NCI-H2196 treated with DMSO at 0.1 percent for 48 hours (cell line): ENCODE results near the gene CEP83.
"Not testable (repeated sequence)": the region's sequence is repeated elsewhere in the genome, so short reads cannot be mapped to it uniquely, and the experiment has no call there.

Experiments
- DNase-seq: peaks from one replicate; lab custom pipeline; 2025; ENCODE audit not compliant: unreplicated experiment; lab: John Stamatoyannopoulos, UW

The CEP83 gene, protein sequence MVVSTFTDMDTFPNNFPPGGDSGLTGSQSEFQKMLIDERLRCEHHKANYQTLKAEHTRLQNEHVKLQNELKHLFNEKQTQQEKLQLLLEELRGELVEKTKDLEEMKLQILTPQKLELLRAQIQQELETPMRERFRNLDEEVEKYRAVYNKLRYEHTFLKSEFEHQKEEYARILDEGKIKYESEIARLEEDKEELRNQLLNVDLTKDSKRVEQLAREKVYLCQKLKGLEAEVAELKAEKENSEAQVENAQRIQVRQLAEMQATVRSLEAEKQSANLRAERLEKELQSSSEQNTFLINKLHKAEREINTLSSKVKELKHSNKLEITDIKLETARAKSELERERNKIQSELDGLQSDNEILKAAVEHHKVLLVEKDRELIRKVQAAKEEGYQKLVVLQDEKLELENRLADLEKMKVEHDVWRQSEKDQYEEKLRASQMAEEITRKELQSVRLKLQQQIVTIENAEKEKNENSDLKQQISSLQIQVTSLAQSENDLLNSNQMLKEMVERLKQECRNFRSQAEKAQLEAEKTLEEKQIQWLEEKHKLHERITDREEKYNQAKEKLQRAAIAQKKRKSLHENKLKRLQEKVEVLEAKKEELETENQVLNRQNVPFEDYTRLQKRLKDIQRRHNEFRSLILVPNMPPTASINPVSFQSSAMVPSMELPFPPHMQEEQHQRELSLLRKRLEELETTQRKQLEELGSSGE

GRCh38 chr12:94459728-94460615 lies at the start of gene CEP83:
Gene CEP83 (minus strand): TSS chr12:94459867. CDS start chr12:94412490, 47,377 bp downstream.
- peak; percentile 82 for DNase-seq

- DNase-seq, result no peak
Observed at GRCh38 chr12:94509317-94509716, 49.6 kb upstream of the CEP83 start.

DNA sequence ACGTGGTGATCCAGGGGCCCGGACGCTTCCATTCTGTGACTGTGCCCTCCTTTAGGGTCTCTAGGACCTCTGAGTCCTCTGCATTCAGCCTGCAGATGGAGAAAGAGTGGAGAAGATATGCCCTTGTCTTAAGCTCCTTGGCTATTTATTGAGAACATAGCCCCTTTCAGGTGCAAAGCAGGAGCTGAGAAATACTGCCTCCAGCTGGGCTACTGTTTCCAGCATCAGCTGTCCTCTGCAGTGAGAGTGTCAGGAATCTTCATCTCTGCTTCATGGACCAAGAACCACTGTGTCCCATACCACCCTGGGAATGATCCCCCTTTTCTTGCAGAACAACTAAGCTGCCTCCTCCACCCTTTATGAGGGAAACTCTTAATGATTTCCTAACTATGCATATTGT lies 47.8 kb upstream of the CEP83 start:
- no peak for DNase-seq

DNA sequence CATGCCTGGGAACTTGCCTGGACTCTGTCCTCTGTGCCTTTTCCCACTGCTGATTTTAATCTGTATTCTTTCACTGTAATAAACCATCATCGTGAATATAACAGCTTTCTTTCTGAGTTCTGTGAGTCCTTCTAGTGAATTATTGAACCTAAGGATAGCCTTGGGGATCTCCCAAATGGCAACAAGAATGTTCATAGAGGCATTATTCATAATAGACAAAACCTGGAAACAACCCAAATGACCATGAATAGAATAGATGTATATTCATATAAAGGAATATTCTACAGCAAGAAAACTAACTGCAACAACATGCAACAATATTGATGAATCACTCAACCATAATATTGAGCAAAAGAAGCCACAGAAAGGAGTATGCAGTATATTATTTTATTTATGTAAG lies 44.7 kb upstream of the CEP83 start:
- no peak for DNase-seq

- DNase-seq, result no peak
Observed at GRCh38 chr12:94503619-94504018, 44.0 kb upstream of the CEP83 start.

DNA sequence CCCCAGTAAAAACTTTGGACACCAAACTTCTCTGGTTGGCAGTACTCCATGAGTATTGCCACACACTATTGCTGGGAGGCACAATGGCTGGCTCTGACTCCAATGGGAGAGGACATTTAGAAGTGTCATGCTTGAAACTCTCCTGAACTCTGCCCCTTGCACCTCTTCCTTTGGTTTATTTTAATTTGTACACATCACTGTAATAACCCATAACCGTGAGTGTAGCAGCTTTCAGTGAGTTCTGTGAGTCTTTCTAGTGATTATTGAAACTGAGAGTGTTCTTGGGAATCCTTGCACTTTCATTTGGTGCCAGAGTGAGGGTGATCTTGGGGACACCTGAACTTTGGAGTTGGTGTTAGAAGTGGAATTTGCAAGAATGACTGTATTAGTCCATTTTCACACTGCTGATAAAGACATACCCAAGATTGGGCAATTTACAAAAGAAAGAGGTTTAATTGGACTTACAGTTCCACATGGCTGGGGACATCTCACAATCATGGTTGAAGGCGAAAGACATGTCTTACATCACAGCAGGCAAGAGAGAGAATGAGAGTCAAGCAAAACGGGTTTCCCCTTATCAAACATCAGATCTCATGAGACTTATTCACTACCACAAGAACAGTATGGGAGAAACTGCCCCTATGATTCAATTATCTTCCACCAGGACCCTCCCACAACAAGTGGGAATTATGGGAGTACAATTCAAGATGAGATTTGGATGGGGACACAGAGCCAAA lies 41.3 kb upstream of the CEP83 start:
- DNase-seq, result no peak

DNA sequence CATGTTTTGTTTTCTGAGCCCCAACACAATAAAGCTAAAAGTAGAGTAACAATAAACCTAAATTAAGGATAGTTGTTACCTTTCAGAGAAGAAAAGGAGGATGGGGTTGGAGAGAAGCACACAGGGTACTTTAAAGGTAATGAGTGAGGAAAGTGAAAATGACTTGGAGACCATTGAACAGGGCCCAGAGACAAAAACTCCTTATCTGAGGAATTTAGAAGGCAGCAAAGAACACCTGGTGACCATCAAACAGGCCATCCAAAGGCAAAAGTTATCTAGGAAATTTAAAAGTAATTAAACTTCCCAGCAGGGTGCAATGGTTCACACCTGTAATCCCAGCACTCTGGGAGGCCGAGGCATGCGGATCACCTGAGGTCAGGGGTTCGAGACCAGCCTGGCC lies 39.0 kb upstream of the CEP83 start:
- DNase-seq, result no peak

DNA sequence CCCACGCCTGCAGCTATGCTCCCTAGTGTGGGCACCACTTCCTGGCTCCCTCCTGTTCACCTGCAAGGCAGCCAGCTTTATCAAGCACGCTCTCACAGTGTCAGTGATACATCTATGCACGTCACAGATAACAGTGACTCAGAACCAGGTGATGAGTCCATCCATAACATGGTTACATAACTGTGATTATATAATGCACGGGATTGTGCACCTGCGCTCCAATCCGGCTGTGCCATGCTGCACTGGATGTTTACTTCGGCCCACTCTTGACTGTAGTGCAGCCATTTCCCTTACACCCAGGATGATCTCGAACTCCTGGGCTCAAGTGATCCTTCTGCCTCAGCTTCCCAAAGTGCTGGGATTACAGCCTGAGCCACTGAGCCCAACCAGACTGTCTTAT lies 38.4 kb upstream of the CEP83 start:
- no peak for DNase-seq

DNA sequence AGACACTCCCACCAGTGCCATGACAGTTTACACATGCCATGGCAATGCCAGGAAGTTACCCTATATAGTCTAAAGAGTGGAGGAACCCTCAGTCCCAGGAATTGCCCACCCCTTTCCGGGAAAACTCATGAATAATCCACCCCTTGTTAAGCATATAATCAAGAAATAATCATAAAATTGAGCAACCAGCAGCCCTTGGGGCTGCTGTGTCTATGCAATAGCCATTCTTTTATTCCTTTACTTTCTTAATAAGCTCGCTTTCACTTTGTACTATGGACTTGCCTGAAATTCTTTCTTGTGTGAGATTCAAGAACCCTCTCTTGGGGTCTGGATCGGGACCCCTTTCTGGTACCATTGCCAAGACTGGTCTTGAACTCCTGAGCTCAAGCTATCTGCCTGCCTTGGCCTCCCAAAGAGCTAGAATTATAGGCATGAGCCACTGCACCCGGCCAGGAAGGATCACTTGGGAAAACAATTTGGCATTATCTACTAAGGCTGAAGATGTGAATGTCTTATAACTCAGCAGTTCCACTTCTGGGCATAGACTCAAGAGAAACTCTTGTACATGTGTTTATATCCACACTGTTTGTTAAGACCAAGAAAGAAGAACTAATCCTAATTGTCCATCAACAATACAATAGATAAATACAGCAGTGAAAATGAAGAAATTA lies 35.9 kb upstream of the CEP83 start:
- no peak for DNase-seq

GRCh38 chr12:94491489-94491888 lies 31.8 kb upstream of the CEP83 start:
- DNase-seq, result no peak

DNA sequence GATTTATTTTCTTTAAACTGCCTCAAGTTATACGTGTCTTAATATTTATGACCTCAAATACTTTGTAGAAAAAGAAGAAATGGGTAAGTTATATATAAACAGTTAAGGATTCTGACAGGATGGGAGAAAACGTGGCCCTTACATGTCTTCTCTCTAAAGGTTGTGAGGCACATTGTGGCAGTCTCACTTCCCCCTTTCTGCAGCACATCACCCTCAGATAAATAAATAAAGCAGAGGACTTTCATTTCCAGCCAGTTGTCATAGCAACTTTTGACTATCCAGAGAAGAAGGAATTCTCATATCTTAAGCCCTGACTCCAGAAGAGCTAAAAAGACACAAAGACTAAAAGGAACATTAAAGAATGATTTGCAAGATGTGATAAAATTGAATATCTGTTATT lies 28.8 kb upstream of the CEP83 start:
- DNase-seq, result no peak

GRCh38 chr12:94481734-94482133 lies 22.1 kb upstream of the CEP83 start:
- no peak for DNase-seq

DNA sequence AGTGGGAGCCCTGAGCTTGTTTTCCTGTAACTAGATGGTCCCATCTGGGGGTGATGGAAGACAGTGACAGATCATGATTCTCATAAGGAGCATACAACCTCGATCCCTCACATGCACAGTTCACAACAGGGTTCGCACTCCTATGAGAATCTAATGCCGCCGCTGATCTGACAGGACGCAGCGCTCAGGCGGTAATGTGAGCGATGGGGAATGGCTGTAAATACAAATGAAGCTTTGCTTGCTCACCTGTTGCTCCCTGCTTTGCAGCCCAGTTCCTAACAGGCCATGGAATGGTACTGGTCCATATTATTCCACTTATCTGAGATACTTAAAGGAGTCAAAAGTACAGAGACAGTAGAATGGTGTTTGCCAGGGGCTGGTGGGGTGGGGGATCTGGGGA lies 9.9 kb upstream of the CEP83 start:
- DNase-seq, result no peak

GRCh38 chr12:94460616-94460959 lies 921 bp upstream of the CEP83 start:
- no peak for DNase-seq

- no peak for DNase-seq
Observed at GRCh38 chr12:94458877-94459727, 565 bp downstream of the CEP83 start.

DNA sequence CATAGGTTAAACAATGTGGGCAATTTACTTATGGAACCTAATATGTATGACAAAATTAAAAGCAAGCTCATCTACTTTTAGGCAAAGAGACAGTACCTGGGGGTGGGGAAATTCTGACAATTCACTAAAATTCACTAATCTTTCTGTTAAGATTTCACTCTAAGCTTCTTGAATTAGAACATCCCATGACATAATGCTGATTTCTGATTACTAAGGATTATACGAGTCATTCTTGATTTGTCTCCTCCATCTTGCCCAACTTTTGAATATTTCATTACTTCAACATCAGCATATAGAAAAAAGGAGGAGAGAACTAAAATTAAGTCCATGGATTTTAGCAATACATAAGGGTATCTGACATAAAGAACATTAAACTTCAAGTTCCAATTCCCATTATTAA lies 2.4 kb downstream of the CEP83 start:
- DNase-seq, result no peak

DNA sequence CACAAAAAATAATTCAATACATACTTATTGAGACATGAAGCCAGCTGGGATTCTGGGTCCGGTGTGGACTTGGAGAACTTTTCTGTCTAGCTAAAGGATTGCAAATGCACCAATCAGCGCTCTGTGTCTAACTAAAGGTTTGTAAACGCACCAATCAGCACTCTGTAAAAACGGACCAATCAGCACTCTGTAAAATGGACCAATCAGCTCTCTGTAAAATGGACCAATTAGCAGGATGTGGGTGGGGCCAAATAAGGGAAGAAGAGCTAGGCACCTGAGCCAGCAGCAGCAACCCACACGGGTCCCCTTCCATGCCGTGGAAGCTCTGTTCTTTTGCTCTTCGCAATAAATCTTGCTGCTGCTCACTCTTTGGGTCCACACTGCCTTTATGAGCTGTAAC lies 5.3 kb downstream of the CEP83 start:
- DNase-seq, result not testable (repeated sequence)

DNA sequence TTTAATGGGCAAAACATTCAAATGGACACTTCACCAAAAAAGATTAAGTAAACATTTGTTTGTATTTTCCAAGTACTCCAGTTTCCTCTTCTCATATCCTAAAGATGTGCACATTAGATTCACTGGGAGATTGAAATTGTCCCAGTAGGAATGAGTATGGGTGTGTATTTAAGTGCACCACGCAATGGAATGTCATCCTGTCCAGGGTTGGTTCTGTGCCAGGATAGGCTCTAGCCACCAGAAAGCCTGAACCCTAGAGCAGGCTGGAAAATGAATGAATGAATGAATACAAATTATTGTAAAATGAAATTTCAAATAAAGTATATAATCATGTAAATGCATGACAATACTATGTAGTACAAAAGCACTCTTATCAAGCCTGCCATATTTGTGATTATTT lies 14.0 kb downstream of the CEP83 start:
- no peak for DNase-seq

- DNase-seq, result no peak
Observed at GRCh38 chr12:94437303-94437702, 22.4 kb downstream of the CEP83 start.

GRCh38 chr12:94435511-94435927 lies 24.1 kb downstream of the CEP83 start:
- no peak for DNase-seq
